HepG2 (cell line): Measurements from ENCODE around the gene RPS2. TPM values are rescaled to one million over a fixed set of nuclear protein-coding genes. Genes with fewer than 3 reads are reported as not detected.
A peak's percentile ranks its signal among the peaks of the same experiment; 100 is the strongest.

Source experiments
- ATAC-seq: fragments of 200-7000 bp; cut with Tn5 transposase; 3 replicates; pipeline ENCODE4 v1.9.1; 2020; ENCODE audit warnings: mild to moderate bottlenecking, moderate library complexity
- BruUV-seq: library from RNA; stranded (reverse); fragments of 400-500 nt; replicated peaks from 2 replicates; lab custom pipeline; 2021; lab: Mats Ljungman, UMichigan
- CTCF ChIA-PET: fragments of 300-600 bp; formaldehyde crosslinking; extraction: SDS; loops from one replicate; lab custom pipeline; 2021; ENCODE audit warnings: low total read pairs, inconsistent platforms, low intra/inter-chr PET ratio; lab: Yijun Ruan, JAX
- POLR2A ChIA-PET: fragments of 350-600 bp; sonication (Branson Sonifier 250); formaldehyde crosslinking; loops from one replicate; lab custom pipeline; 2020; ENCODE audit warnings: antibody characterized with exemption, inconsistent platforms; lab: Yijun Ruan, JAX
- DNase-seq: peaks from one replicate; pipeline ENCODE4 v3.0.0-alpha.2; 2015; ENCODE audit warnings: low spot score
- FAIRE-seq: peaks from 3 replicates; lab custom pipeline; 2011; peaks lifted over from hg19 to GRCh38; lab: Jason Lieb, UNC
- H2AFZ ChIP-seq: one replicate; pipeline ENCODE4 v1.6.1; 2011; ENCODE audit warnings: low read length, inconsistent platforms
- H3K27ac ChIP-seq: fragments of 300-600 bp; 3 replicates; pipeline ENCODE4 v1.8.0; 2011; ENCODE audit warnings: mixed run types, mild to moderate bottlenecking, mixed read lengths, low read length, inconsistent platforms; ENCODE audit not compliant: insufficient read depth; ENCODE audit errors: extremely low read length
- H3K27me3 ChIP-seq, 2 experiments: fragments of 200-600 bp in 1 of 2; 2 replicates in 1 of 2; 3 replicates in 1 of 2; pipeline versions ENCODE4 v1.6.0 to v1.8.0; 2011; ENCODE audit warnings: low read length in 2 of 2, mild to moderate bottlenecking in 2 of 2, moderate library complexity in 2 of 2, inconsistent platforms in 1 of 2; ENCODE audit not compliant: insufficient read depth in 2 of 2, control insufficient read depth in 1 of 2
- H3K36me3 ChIP-seq, 2 experiments: fragments of 200-600 bp in 1 of 2; replicated peaks in 1 of 2; 2 replicates in 1 of 2; 3 replicates in 1 of 2; pipeline versions ENCODE4 v1.5.1 to v1.8.0; 2011; ENCODE audit warnings: low read length in 2 of 2, inconsistent platforms in 1 of 2; ENCODE audit not compliant: insufficient read depth in 2 of 2, control insufficient read depth in 1 of 2
- H3K4me1 ChIP-seq: 2 replicates; pipeline ENCODE4 v1.5.1; 2012; ENCODE audit warnings: low read length, inconsistent platforms; ENCODE audit not compliant: insufficient read depth
- H3K4me2 ChIP-seq: 2 replicates; pipeline ENCODE4 v1.6.0; 2011; ENCODE audit warnings: low read depth, low read length, inconsistent platforms
- H3K4me3 ChIP-seq, 3 experiments: fragments of 200-600 bp in 1 of 3; sonication (generic), shearing (Covaris generic) in 1 of 3; replicated peaks in 1 of 3; 2 replicates each; pipeline ENCODE4 v1.5.1; 2011 to 2016; ENCODE audit warnings: low read length in 3 of 3, inconsistent platforms in 2 of 3, low read depth in 2 of 3, mild to moderate bottlenecking in 2 of 3, control low read depth in 1 of 3, mixed read lengths in 1 of 3; ENCODE audit not compliant: insufficient read depth in 1 of 3
- H3K79me2 ChIP-seq: one replicate; pipeline ENCODE4 v1.6.1; 2011; ENCODE audit warnings: low read length, inconsistent platforms; ENCODE audit not compliant: insufficient read depth
- H3K9ac ChIP-seq: 2 replicates; pipeline ENCODE4 v1.6.0; 2011; ENCODE audit warnings: mild to moderate bottlenecking, low read depth, low read length, inconsistent platforms; ENCODE audit not compliant: insufficient read depth
- H3K9me3 ChIP-seq: 2 replicates; pipeline ENCODE4 v1.5.1; 2012; ENCODE audit warnings: mild to moderate bottlenecking, low read length
- H4K20me1 ChIP-seq: 2 replicates; pipeline ENCODE4 v1.6.0; 2011; ENCODE audit warnings: inconsistent platforms, mild to moderate bottlenecking, low read length, moderate library complexity; ENCODE audit not compliant: insufficient read depth
- CEBPB ChIP-seq: IDR thresholded peaks from 2 replicates; pipeline ENCODE4 v1.6.1; 2011; ENCODE audit warnings: low read depth, low read length, improper control_type of control experiment, borderline replicate concordance
- CEBPG ChIP-seq: IDR thresholded peaks from 2 replicates; pipeline ENCODE4 v1.6.1; 2016
- HIC2 ChIP-seq: sonication (generic); formaldehyde crosslinking; IDR thresholded peaks from 2 replicates; pipeline ENCODE4 v1.9.0; 2022; ENCODE audit warnings: low read depth, missing genetic modification reagents
- HNRNPL ChIP-seq: fragments of 200-400 bp; formaldehyde crosslinking; IDR thresholded peaks from 2 replicates; pipeline ENCODE4 v1.6.1; 2017; ENCODE audit warnings: mild to moderate bottlenecking, low read depth, low read length
- ONECUT2 ChIP-seq: sonication (generic); formaldehyde crosslinking; IDR thresholded peaks from 2 replicates; pipeline ENCODE4 v1.4.0; 2020; ENCODE audit warnings: missing genetic modification reagents
- PITX1 ChIP-seq: sonication (generic); formaldehyde crosslinking; IDR thresholded peaks from 2 replicates; pipeline ENCODE4 v1.5.1; 2020; ENCODE audit warnings: mild to moderate bottlenecking, missing genetic modification reagents
- POLR2A ChIP-seq, 2 experiments: IDR thresholded peaks; 2 replicates each; pipeline ENCODE4 v1.6.1; 2011; ENCODE audit warnings: low read depth in 2 of 2, low read length in 2 of 2, mild to moderate bottlenecking in 1 of 2, moderate library complexity in 1 of 2; ENCODE audit not compliant: insufficient read depth in 1 of 2
- SIN3A ChIP-seq: IDR thresholded peaks from 2 replicates; pipeline ENCODE4 v1.6.1; 2011; ENCODE audit warnings: low read depth, mild to moderate bottlenecking, control low read depth, low read length, borderline replicate concordance
- ZNF235 ChIP-seq: sonication (generic); formaldehyde crosslinking; IDR thresholded peaks from 2 replicates; pipeline ENCODE4 v1.8.1; 2023; ENCODE audit warnings: mild to moderate bottlenecking, missing genetic modification reagents, borderline replicate concordance
- ZNF556 ChIP-seq: sonication (generic); formaldehyde crosslinking; IDR thresholded peaks from 2 replicates; pipeline ENCODE4 v1.4.0; 2020; ENCODE audit warnings: mild to moderate bottlenecking, missing genetic modification reagents, borderline replicate concordance
- ZNF761 ChIP-seq: sonication (generic); formaldehyde crosslinking; conservative IDR thresholded peaks from 2 replicates; pipeline ENCODE4 v1.4.0; 2020; ENCODE audit warnings: mild to moderate bottlenecking, missing genetic modification reagents
- ZNF766 ChIP-seq: sonication (generic); formaldehyde crosslinking; IDR thresholded peaks from 2 replicates; pipeline ENCODE4 v1.5.0; 2020; ENCODE audit warnings: missing genetic modification reagents, borderline replicate concordance
- WGBS: methylation state at CpG from one replicate; pipeline ENCODE4 v1.1.6; 2017; ENCODE audit warnings: low lambda C conversion rate; 5-methylcytosine and 5-hydroxymethylcytosine counted together
- in situ Hi-C: cut with HindIII; loops from 2 replicates; pipeline ENCODE4 v1.10.0; 2017; ENCODE audit warnings: low pct_unique_long_range_greater_than_20kb; ENCODE audit not compliant: extremely low pct_ligation_motif_present
- intact Hi-C: fragments of 100-400 bp; cut with micrococcal nuclease; formaldehyde crosslinking; loops from one replicate; pipeline ENCODE4 v1.10.0; 2022; ENCODE audit not compliant: unreplicated experiment
- polyA plus RNA-seq, 8 experiments: library from polyadenylated mRNA; depleted of rRNA in 3 of 8; stranded (reverse) in 7 of 8; unstranded in 1 of 8; fragments of >200 nt; fragmentation: Illumina TruSeq in 4 of 8; extraction: Trizol in 4 of 8; gene quantifications; 2 replicates each; pipeline versions ENCODE4 v1.2.1 to v1.2.3, GENCODE V29; 2011 to 2016; ENCODE audit warnings: low read depth in 4 of 8, missing spikeins in 1 of 8, mixed read lengths in 1 of 8; ENCODE audit not compliant: insufficient read depth in 1 of 8
- total RNA-seq, 5 experiments: library from RNA; depleted of rRNA; stranded (reverse); fragments of >200 nt; fragmentation: Illumina TruSeq; extraction: Trizol; gene quantifications; 2 replicates each; pipeline ENCODE4 v1.2.3, GENCODE V29; 2016; ENCODE audit warnings: low read depth in 1 of 5
- TF ChIP-seq, protein P1 (sequence below): sonication (generic); formaldehyde crosslinking; IDR thresholded peaks from 2 replicates; pipeline ENCODE4 v1.4.0; 2020; ENCODE audit warnings: mild to moderate bottlenecking, missing genetic modification reagents
- TF ChIP-seq, protein P2 (sequence below): sonication (generic); formaldehyde crosslinking; IDR thresholded peaks from 2 replicates; pipeline ENCODE4 v1.9.0; 2021; ENCODE audit warnings: missing genetic modification reagents, borderline replicate concordance
- TF ChIP-seq, protein P3 (sequence below), 2 experiments: sonication (generic) in 1 of 2; formaldehyde crosslinking in 1 of 2; IDR thresholded peaks; 2 replicates each; pipeline versions ENCODE4 v1.4.0 to v1.6.1; 2018 to 2020; ENCODE audit warnings: missing genetic modification reagents in 2 of 2, borderline replicate concordance in 1 of 2, low read depth in 1 of 2, mild to moderate bottlenecking in 1 of 2, missing biosample characterization in 1 of 2

Gene RPS2
- total and polyA plus RNA-seq, 2 of the 13 experiments (the other 11 are each of a cell fraction or from before 2014, with no cell fraction given): 1,908 to 4,514 TPM

GRCh38 chr16:2008631-2009163, 44.1 kb upstream of the RPS2 start:
- intact Hi-C loops: no loop called here
- no peaks in the 10 kb centered on the region for H3K9me3 ChIP-seq
- DNase-seq: peak; percentile 65
- ATAC-seq: peak; percentile 11
- POLR2A ChIA-PET: interaction anchor here (0.6 to 2.1 kb wide), 18 partner anchors 9 to 242 kb away, joined by 3 to 16 read pairs (median 4); partner anchors contain the start of genes GFER, NHERF2, NPW and RPS2
- peak overlapping the region; percentile 78 for H3K27ac ChIP-seq
- no peaks in the 10 kb centered on the region; a peak in 1 of 5 replicates for H3K36me3 ChIP-seq
- BruUV-seq: no TSS peak
- no peaks in the 10 kb centered on the region for H3K27me3 ChIP-seq
- FAIRE-seq: peak; percentile 4
- CTCF ChIA-PET: interaction anchor here (1.4 kb wide), 1 partner anchor 132 kb away, joined by 4 read pairs; no protein-coding TSS in a partner anchor
- peak overlapping the region; percentile 93 for H3K9ac ChIP-seq
- peaks cover 49% of the 10 kb centered on the region for H3K79me2 ChIP-seq
- H4K20me1 ChIP-seq: peaks cover 13% of the 10 kb centered on the region; the same call in 1 of the 2 replicates
- peak overlapping the region; percentile 76 to 81 (median 79) for H3K4me3 ChIP-seq
- in situ Hi-C loops: no loop called here
- H2AFZ ChIP-seq: no peak overlapping the region
- WGBS: 0% methylated on average over 3 of the region's 23 CpGs
- H3K4me1 ChIP-seq: peaks cover 70% of the 10 kb centered on the region
- peak overlapping the region; percentile 83 for H3K4me2 ChIP-seq
- TF ChIP-seq ONECUT2 (CRISPR knock-in tag): no peak
- TF ChIP-seq ZNF761 (CRISPR knock-in tag): no peak
- TF ChIP-seq ZNF556 (CRISPR knock-in tag): no peak
- TF ChIP-seq CEBPG: peak; percentile 44
- peak; percentile 66 for TF ChIP-seq HIC2 (CRISPR knock-in tag)
- TF ChIP-seq PITX1: no peak
- no peak for TF ChIP-seq ZNF766
- TF ChIP-seq, protein P1, sequence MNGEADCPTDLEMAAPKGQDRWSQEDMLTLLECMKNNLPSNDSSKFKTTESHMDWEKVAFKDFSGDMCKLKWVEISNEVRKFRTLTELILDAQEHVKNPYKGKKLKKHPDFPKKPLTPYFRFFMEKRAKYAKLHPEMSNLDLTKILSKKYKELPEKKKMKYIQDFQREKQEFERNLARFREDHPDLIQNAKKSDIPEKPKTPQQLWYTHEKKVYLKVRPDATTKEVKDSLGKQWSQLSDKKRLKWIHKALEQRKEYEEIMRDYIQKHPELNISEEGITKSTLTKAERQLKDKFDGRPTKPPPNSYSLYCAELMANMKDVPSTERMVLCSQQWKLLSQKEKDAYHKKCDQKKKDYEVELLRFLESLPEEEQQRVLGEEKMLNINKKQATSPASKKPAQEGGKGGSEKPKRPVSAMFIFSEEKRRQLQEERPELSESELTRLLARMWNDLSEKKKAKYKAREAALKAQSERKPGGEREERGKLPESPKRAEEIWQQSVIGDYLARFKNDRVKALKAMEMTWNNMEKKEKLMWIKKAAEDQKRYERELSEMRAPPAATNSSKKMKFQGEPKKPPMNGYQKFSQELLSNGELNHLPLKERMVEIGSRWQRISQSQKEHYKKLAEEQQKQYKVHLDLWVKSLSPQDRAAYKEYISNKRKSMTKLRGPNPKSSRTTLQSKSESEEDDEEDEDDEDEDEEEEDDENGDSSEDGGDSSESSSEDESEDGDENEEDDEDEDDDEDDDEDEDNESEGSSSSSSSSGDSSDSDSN (CRISPR knock-in tag): no peak
- TF ChIP-seq, protein P2, sequence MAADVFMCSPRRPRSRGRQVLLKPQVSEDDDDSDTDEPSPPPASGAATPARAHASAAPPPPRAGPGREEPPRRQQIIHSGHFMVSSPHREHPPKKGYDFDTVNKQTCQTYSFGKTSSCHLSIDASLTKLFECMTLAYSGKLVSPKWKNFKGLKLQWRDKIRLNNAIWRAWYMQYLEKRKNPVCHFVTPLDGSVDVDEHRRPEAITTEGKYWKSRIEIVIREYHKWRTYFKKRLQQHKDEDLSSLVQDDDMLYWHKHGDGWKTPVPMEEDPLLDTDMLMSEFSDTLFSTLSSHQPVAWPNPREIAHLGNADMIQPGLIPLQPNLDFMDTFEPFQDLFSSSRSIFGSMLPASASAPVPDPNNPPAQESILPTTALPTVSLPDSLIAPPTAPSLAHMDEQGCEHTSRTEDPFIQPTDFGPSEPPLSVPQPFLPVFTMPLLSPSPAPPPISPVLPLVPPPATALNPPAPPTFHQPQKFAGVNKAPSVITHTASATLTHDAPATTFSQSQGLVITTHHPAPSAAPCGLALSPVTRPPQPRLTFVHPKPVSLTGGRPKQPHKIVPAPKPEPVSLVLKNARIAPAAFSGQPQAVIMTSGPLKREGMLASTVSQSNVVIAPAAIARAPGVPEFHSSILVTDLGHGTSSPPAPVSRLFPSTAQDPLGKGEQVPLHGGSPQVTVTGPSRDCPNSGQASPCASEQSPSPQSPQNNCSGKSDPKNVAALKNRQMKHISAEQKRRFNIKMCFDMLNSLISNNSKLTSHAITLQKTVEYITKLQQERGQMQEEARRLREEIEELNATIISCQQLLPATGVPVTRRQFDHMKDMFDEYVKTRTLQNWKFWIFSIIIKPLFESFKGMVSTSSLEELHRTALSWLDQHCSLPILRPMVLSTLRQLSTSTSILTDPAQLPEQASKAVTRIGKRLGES (CRISPR knock-in tag): no peak
- TF ChIP-seq HNRNPL: peak; percentile 90
- TF ChIP-seq ZNF235 (CRISPR knock-in tag): no peak
- peak; percentile 38; the same call in 1 of the 2 replicates for TF ChIP-seq SIN3A
- TF ChIP-seq, protein P3, sequence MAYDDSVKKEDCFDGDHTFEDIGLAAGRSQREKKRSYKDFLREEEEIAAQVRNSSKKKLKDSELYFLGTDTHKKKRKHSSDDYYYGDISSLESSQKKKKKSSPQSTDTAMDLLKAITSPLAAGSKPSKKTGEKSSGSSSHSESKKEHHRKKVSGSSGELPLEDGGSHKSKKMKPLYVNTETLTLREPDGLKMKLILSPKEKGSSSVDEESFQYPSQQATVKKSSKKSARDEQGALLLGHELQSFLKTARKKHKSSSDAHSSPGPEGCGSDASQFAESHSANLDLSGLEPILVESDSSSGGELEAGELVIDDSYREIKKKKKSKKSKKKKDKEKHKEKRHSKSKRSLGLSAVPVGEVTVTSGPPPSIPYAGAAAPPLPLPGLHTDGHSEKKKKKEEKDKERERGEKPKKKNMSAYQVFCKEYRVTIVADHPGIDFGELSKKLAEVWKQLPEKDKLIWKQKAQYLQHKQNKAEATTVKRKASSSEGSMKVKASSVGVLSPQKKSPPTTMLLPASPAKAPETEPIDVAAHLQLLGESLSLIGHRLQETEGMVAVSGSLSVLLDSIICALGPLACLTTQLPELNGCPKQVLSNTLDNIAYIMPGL (CRISPR knock-in tag; IDR thresholded peaks at IDR 0.05; ENCODE audit: borderline replicate concordance in 1 of 2, low read depth in 1 of 2): peak in 1 of 2 experiments; percentile 18; a peak in 1 of 4 replicates
- TF ChIP-seq CEBPB: peak; percentile 83
- TF ChIP-seq POLR2A (IDR thresholded peaks at IDR 0.05; ENCODE audit: insufficient read depth in 1 of 2, low read depth in 2 of 2, low read length in 2 of 2): peak in 1 of 2 experiments; percentile 53; a peak in 2 of 4 replicates
